Endothelial cell of umbilical vein (primary cell): ENCODE results near the gene AP4B1.
"Not testable (repeated sequence)": the region's sequence is repeated elsewhere in the genome, so short reads cannot be mapped to it uniquely, and the experiment has no call there.

Experiments
- POLR2A ChIP-seq: IDR thresholded peaks from 2 replicates; pipeline ENCODE4 v1.6.1; 2012; ENCODE audit warnings: low read depth, mild to moderate bottlenecking, control low read depth, low read length
- POLR2AphosphoS5 ChIP-seq: IDR thresholded peaks from 2 replicates; pipeline ENCODE4 v1.6.1; 2012; ENCODE audit warnings: low read depth, mild to moderate bottlenecking, control low read depth, low read length, moderate library complexity; ENCODE audit not compliant: insufficient read depth
- TF ChIP-seq, protein P1 (sequence below), 2 donors: IDR thresholded peaks; 1 replicate in 1 of 2; 2 replicates in 1 of 2; pipeline ENCODE4 v1.5.1; 2011; ENCODE audit warnings: low read length in 2 of 2, mild to moderate bottlenecking in 2 of 2, moderate library complexity in 2 of 2, control low read depth in 1 of 2, inconsistent platforms in 1 of 2, low read depth in 1 of 2; ENCODE audit not compliant: insufficient read depth in 1 of 2; ENCODE audit errors: extremely low read depth in 1 of 2

DNA sequence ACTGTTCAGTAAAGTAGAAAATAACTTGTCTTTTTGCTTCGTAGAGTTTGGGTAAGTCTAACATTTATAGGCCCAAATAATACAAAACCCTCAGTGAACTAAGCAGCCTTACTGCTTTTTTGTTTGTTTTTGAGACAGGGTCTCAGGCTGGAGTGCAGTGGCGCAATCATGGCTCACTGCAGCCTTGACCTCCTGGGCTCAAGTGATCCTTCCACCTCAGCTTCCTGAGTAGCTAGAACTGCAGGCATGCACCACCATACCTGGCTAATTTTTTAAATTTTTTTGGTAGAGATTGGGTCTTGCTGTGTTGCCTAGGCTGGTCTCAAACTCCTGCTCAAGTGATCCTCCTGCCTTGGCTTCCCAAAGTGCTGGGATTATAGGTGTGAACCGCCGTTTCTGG, 43.6 kb upstream of the AP4B1 start:
- TF ChIP-seq POLR2A, POLR2AphosphoS5: not testable (repeated sequence)
- TF ChIP-seq, protein P1, sequence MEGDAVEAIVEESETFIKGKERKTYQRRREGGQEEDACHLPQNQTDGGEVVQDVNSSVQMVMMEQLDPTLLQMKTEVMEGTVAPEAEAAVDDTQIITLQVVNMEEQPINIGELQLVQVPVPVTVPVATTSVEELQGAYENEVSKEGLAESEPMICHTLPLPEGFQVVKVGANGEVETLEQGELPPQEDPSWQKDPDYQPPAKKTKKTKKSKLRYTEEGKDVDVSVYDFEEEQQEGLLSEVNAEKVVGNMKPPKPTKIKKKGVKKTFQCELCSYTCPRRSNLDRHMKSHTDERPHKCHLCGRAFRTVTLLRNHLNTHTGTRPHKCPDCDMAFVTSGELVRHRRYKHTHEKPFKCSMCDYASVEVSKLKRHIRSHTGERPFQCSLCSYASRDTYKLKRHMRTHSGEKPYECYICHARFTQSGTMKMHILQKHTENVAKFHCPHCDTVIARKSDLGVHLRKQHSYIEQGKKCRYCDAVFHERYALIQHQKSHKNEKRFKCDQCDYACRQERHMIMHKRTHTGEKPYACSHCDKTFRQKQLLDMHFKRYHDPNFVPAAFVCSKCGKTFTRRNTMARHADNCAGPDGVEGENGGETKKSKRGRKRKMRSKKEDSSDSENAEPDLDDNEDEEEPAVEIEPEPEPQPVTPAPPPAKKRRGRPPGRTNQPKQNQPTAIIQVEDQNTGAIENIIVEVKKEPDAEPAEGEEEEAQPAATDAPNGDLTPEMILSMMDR (IDR thresholded peaks at IDR 0.05; ENCODE audit: extremely low read depth in 1 of 2, insufficient read depth in 1 of 2, low read depth in 1 of 2, low read length in 2 of 2) = not testable (repeated sequence)
